Fibroblast of mammary gland (primary cell): ENCODE measurements around the gene CABP4.
"Not testable (repeated sequence)": the region's sequence is repeated elsewhere in the genome, so short reads cannot be mapped to it uniquely, and the experiment has no call there.

Source experiments
- DNase-seq: peaks from one replicate; pipeline ENCODE4 v3.0.0-alpha.2; 2010; ENCODE audit warnings: low read depth
- H3K4me3 ChIP-seq: 2 replicates; pipeline ENCODE4 v1.5.1; 2011; ENCODE audit warnings: low read depth, mild to moderate bottlenecking, low read length, moderate library complexity; ENCODE audit not compliant: control insufficient read depth
- TF ChIP-seq, protein P1 (sequence below): conservative IDR thresholded peaks from 2 replicates; pipeline ENCODE4 v1.5.1; 2011; ENCODE audit warnings: low read depth, low read length, inconsistent platforms; ENCODE audit not compliant: control insufficient read depth, insufficient read depth

Gene CABP4

GRCh38 chr11:67423891-67424613 is 31.1 kb upstream of the CABP4 start:
- TF ChIP-seq, protein P1, sequence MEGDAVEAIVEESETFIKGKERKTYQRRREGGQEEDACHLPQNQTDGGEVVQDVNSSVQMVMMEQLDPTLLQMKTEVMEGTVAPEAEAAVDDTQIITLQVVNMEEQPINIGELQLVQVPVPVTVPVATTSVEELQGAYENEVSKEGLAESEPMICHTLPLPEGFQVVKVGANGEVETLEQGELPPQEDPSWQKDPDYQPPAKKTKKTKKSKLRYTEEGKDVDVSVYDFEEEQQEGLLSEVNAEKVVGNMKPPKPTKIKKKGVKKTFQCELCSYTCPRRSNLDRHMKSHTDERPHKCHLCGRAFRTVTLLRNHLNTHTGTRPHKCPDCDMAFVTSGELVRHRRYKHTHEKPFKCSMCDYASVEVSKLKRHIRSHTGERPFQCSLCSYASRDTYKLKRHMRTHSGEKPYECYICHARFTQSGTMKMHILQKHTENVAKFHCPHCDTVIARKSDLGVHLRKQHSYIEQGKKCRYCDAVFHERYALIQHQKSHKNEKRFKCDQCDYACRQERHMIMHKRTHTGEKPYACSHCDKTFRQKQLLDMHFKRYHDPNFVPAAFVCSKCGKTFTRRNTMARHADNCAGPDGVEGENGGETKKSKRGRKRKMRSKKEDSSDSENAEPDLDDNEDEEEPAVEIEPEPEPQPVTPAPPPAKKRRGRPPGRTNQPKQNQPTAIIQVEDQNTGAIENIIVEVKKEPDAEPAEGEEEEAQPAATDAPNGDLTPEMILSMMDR = no peak
- H3K4me3 ChIP-seq = no peak overlapping the region
- no peak for DNase-seq

DNA sequence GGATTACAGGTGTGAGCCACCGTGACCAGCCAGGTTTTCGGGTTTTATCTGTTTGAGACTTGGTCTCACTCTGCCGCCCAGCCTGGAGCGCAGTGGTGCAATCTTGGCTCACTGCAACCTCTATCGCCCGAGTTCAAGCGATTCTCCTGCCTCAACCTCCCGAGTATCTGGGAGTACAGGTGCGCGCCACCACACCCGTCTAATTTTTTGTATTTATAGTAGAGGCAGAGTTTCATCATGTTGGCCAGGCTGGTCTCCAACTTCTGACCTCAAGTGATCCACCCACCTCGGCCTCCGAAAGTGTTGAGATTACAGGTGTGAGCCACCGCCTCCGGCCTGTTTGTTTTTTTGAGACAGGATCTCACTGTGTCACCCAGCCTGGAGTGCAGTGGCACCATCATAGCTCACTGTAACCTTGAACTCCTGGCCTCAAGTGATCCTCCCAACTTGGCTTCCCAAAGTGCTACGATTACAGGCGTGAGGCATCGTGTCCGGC is 27.7 kb upstream of the CABP4 start:
- H3K4me3 ChIP-seq = peak overlapping the region; percentile 99
- DNase-seq = not testable (repeated sequence)

DNA sequence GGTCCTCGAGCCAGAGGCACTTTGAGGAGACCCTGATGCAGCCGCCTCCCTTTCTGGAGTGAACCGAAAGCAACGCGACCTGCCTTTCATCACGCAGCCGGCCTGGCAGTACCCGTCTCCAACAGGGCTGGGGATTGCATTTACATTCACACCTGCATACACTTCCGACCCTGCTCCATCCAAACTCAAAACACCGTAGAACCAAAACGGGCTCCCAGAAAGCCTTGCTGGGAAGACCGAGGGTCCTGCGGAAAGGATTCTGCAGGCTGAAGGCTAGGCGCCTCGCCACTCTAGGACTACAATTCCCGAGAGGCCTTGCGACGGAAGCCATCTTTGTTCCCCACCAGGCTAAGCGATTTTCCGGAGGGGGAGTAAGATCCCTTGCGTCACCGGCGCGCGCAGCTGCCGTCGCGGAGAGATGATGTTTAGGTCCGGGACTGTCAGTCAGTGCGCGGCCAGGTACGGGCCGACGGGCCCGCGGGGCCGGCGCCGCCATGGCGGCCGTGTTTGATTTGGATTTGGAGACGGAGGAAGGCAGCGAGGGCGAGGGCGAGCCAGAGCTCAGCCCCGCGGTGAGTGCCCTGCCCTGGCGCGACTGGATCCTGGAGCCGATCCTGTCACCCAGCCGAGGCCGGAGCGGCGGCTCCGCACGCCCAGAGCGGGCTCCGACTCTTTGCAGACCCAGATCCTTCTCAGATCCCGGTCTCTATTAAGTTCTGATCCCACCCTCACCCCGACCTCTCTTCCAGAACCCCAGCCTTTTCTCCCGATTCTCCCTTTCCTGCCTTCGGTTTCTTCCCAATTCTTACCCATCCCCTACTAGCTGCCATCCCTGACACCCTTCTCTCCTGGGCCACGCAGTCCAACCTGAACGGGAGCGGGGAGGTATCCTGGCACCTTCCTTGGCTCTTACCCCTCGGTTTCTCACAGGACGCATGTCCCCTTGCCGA is 26.8 kb upstream of the CABP4 start, which contains the start of gene RPS6KB2:
Gene RPS6KB2 (plus strand): TSS at position 443 of the 950 bp plus-strand sequence. CDS start 52 bp downstream, at position 495.
- peak; percentile 96 for DNase-seq
- TF ChIP-seq, protein P1 = no peak
- peak within 1 kb of the TSS; percentile 99 for H3K4me3 ChIP-seq

- TF ChIP-seq, protein P1 = no peak
- H3K4me3 ChIP-seq = peak overlapping the region; percentile 99
- peak; percentile 25 for DNase-seq
Observed at GRCh38 chr11:67429038-67429668, 26.0 kb upstream of the CABP4 start.

- DNase-seq = no peak
- peak overlapping the region; percentile 99 for H3K4me3 ChIP-seq
- TF ChIP-seq, protein P1 = no peak
Observed at GRCh38 chr11:67429722-67430121, 25.4 kb upstream of the CABP4 start.

DNA sequence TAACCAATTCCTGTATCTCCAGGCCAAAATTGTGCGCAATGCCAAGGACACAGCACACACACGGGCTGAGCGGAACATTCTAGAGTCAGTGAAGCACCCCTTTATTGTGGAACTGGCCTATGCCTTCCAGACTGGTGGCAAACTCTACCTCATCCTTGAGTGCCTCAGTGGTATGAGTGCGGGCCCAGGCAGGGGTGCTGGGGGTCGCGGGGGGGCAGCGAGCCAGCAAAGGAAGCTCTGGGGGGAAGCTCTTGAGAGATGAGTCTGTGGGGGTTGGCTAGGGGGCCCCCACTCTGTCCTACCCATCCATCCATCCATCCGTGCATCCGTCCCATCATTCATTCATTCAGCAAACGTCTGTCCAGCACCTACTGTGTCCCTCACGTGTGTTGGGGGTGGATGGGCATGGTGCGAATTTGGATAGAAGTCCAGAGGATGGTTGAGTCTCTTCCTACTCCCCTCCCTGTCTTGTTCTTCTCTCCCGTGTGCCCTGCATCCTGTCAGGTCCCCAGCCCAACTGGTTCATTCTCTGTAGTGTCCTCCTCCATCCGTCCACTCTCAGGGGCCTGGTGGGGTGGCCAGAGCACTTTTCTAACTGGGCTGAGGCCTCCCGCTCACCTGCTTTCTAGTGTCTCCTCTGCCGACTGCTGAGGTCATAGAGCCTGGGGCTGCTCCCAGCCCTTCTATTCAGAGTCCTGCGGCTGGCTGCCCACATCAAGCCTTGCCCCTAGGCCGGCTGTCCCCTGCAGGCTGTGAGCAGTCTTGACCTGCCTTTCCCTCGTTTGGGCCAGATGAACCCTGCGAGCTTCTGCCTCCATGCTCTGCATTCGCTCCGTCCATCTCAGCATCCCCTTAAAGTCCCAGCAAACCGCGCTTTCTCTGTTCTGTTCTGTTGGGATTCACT is 23.6 kb upstream of the CABP4 start:
- TF ChIP-seq, protein P1 = no peak
- no peak overlapping the region for H3K4me3 ChIP-seq
- no peak for DNase-seq
